HPDE6-E6E7 (cell line): ENCODE results near the gene MB.
A peak's percentile ranks its signal among the peaks of the same experiment; 100 is the strongest.

ENCODE experiments used
- DNase-seq: peaks from one replicate; pipeline ENCODE4 v3.0.0; 2011; ENCODE audit warnings: missing footprints; ENCODE audit errors: extremely low spot score

The MB gene

GRCh38 chr22:35575116-35575748 lies 41.9 kb downstream of the MB start:
- DNase-seq: no peak

- no peak for DNase-seq
Observed at GRCh38 chr22:35572556-35572955, 44.6 kb downstream of the MB start.

GRCh38 chr22:35570686-35571194 lies 46.4 kb downstream of the MB start:
- no peak for DNase-seq

GRCh38 chr22:35569916-35570315 lies 47.2 kb downstream of the MB start:
- DNase-seq: no peak

GRCh38 chr22:35568751-35569739 lies 48.1 kb downstream of the MB start:
- DNase-seq: peak; percentile 47

GRCh38 chr22:35567351-35568141 lies 49.6 kb downstream of the MB start:
- DNase-seq: no peak

GRCh38 chr22:35564975-35565867 lies 51.9 kb downstream of the MB start:
- no peak for DNase-seq

GRCh38 chr22:35563211-35563610 lies 53.9 kb downstream of the MB start:
- no peak for DNase-seq

GRCh38 chr22:35561796-35562526 lies 55.2 kb downstream of the MB start:
- peak; percentile 45 for DNase-seq

- DNase-seq: no peak
Observed at GRCh38 chr22:35560824-35561223, 56.3 kb downstream of the MB start.

GRCh38 chr22:35560366-35560765 lies 56.8 kb downstream of the MB start:
- no peak for DNase-seq

GRCh38 chr22:35559354-35560005 lies 57.6 kb downstream of the MB start:
- DNase-seq: no peak

- no peak for DNase-seq
Observed at GRCh38 chr22:35558719-35559118, 58.4 kb downstream of the MB start.

- DNase-seq: no peak
Observed at GRCh38 chr22:35558031-35558430, 59.1 kb downstream of the MB start.
